Peyer's patch (tissue), 4 donors: ENCODE results near the gene AGAP3.

Source experiments
- CTCF ChIP-seq, 6 experiments: fragments of 450-650 bp in 4 of 6; fragments of 200-600 bp in 2 of 6; sonication (generic) in 1 of 6; IDR thresholded peaks; one replicate each; pipeline ENCODE4 v1.5.1; 2017 to 2019; ENCODE audit warnings: antibody characterized with exemption in 6 of 6, mild to moderate bottlenecking in 3 of 6, moderate library complexity in 1 of 6
- POLR2A ChIP-seq, 2 donors: fragments of 450-650 bp; IDR thresholded peaks; one replicate each; pipeline ENCODE4 v1.5.1; 2017; ENCODE audit warnings: antibody characterized with exemption in 2 of 2, mild to moderate bottlenecking in 2 of 2, moderate library complexity in 2 of 2

GRCh38 chr7:151132461-151133205 lies 46.4 kb downstream of the AGAP3 start:
- no peak for TF ChIP-seq CTCF (IDR thresholded peaks at IDR 0.05)
- TF ChIP-seq POLR2A (IDR thresholded peaks at IDR 0.05): no peak
